Left lung (tissue), 10 donors: ENCODE data around the gene GIPC2. TPM values are rescaled to one million over a fixed set of nuclear protein-coding genes. Genes with fewer than 3 reads are reported as not detected.

Experiments
- ATAC-seq: fragments of 200-7000 bp; cut with Tn5 transposase; one replicate; pipeline ENCODE4 v1.9.1; 2020; ENCODE audit warnings: moderate library complexity
- DNase-seq, 4 donors: peaks; one replicate each; pipeline ENCODE4 v3.0.0-alpha.2; 2013 to 2020
- H3K27ac ChIP-seq, 2 donors: fragments of 200-600 bp; sonication (generic) in 1 of 2; one replicate each; pipeline versions ENCODE4 v1.5.0 to v1.8.0; 2020 to 2021
- H3K27me3 ChIP-seq, 2 donors: fragments of 200-600 bp; sonication (generic) in 1 of 2; one replicate each; pipeline versions ENCODE4 v1.5.0 to v1.8.0; 2020 to 2021
- H3K36me3 ChIP-seq, 2 donors: fragments of 200-600 bp; sonication (generic) in 1 of 2; one replicate each; pipeline versions ENCODE4 v1.5.0 to v1.8.0; 2020 to 2021
- H3K4me1 ChIP-seq, 2 donors: fragments of 200-600 bp; one replicate each; pipeline ENCODE4 v1.8.0; 2021
- H3K4me3 ChIP-seq, 2 donors: fragments of 200-600 bp; sonication (generic) in 1 of 2; one replicate each; pipeline versions ENCODE4 v1.5.0 to v1.8.0; 2020 to 2021; ENCODE audit warnings: mild to moderate bottlenecking in 1 of 2
- H3K9me3 ChIP-seq, 2 donors: fragments of 200-600 bp; sonication (generic) in 1 of 2; one replicate each; pipeline versions ENCODE4 v1.5.0 to v1.8.0; 2020 to 2021
- CTCF ChIP-seq, 2 donors: fragments of 200-600 bp; sonication (generic) in 1 of 2; IDR thresholded peaks; one replicate each; pipeline versions ENCODE4 v1.5.0 to v1.8.0; 2021; ENCODE audit warnings: antibody characterized with exemption in 2 of 2
- intact Hi-C, 2 donors: fragments of 100-400 bp; cut with DNase I; formaldehyde crosslinking; loops; one replicate each; pipeline versions ENCODE4 v1.11.2 to v1.14.2; 2022
- polyA plus RNA-seq, 6 donors: library from polyadenylated mRNA; unstranded; fragments of 120-200 nt; gene quantifications; one replicate each; pipeline ENCODE4 v1.2.1, GENCODE V29; 2013; ENCODE audit not compliant: insufficient read length in 6 of 6
- total RNA-seq, 2 donors: library from RNA; stranded (reverse); fragmentation: NEBNext Ultra II Directional; extraction: Animal tissue kit (Norgen Biotek cat#: 25700); gene quantifications; one replicate each; pipeline ENCODE4 v1.2.1, GENCODE V29; 2021
- donor health status: DM: no; HTN: yes; CAD: no.
- donor health status: DM: no; HTN: no; CAD: no.

GIPC2 gene
- total and polyA plus RNA-seq, 8 donors: 0.46 to 2.2 (median 0.83) TPM

- intact Hi-C loops: no loop called here
- no peak for TF ChIP-seq CTCF (IDR thresholded peaks at IDR 0.05)
- H3K4me3 ChIP-seq: no peak overlapping the region
- H3K36me3 ChIP-seq: no peaks in the 10 kb centered on the region
- H3K9me3 ChIP-seq: no peaks in the 10 kb centered on the region
- DNase-seq: no peak
- H3K4me1 ChIP-seq: no peaks in the 10 kb centered on the region
- no peaks in the 10 kb centered on the region for H3K27me3 ChIP-seq
- ATAC-seq: no peak
- H3K27ac ChIP-seq: no peak overlapping the region
These were observed 86.6 kb downstream of the GIPC2 start for GRCh38 chr1:78132174-78132947.

GRCh38 chr1:78132948-78133322 lies 87.2 kb downstream of the GIPC2 start:
- Histone ChIP-seq H3K9me3 (no peaks in the 10 kb centered on the region), H3K27ac (no peak overlapping the region), H3K4me1 (no peaks in the 10 kb centered on the region), H3K4me3 (no peak overlapping the region), H3K27me3 (no peaks in the 10 kb centered on the region), H3K36me3 (no peaks in the 10 kb centered on the region)
- DNase-seq: no peak
- intact Hi-C loops: no loop called here
- no peak for ATAC-seq
- no peak for TF ChIP-seq CTCF (IDR thresholded peaks at IDR 0.05)

- Histone ChIP-seq H3K27me3 (no peaks in the 10 kb centered on the region), H3K9me3 (no peaks in the 10 kb centered on the region), H3K4me1 (no peaks in the 10 kb centered on the region), H3K4me3 (no peak overlapping the region), H3K27ac (no peak overlapping the region), H3K36me3 (no peaks in the 10 kb centered on the region)
- TF ChIP-seq CTCF (IDR thresholded peaks at IDR 0.05): no peak
- intact Hi-C loops: no loop called here
- ATAC-seq (no peak), DNase-seq (no peak)
These were observed 90.9 kb downstream of the GIPC2 start for GRCh38 chr1:78136680-78137079.

GRCh38 chr1:78141531-78142231 lies 95.9 kb downstream of the GIPC2 start:
- Histone ChIP-seq H3K9me3 (no peaks in the 10 kb centered on the region), H3K27me3 (no peaks in the 10 kb centered on the region), H3K27ac (no peak overlapping the region), H3K4me1 (peaks cover 0 to 4% of the 10 kb centered on the region in 2 donors), H3K36me3 (no peaks in the 10 kb centered on the region), H3K4me3 (no peak overlapping the region)
- intact Hi-C loops: no loop called here
- DNase-seq (no peak), ATAC-seq (no peak)
- TF ChIP-seq CTCF (IDR thresholded peaks at IDR 0.05): no peak

GRCh38 chr1:78142736-78143135 lies 97.0 kb downstream of the GIPC2 start:
- Histone ChIP-seq H3K9me3 (no peaks in the 10 kb centered on the region), H3K4me3 (peak overlapping the region; percentile 10 to 31), H3K4me1 (peaks cover 0 to 4% of the 10 kb centered on the region in 2 donors), H3K36me3 (no peaks in the 10 kb centered on the region), H3K27me3 (no peaks in the 10 kb centered on the region), H3K27ac (peak overlapping the region in 1 of 2 donors; percentile 53)
- no peak for TF ChIP-seq CTCF (IDR thresholded peaks at IDR 0.05)
- ATAC-seq (no peak), DNase-seq (no peak)
- intact Hi-C loops: no loop called here
